Muscle layer of colon (tissue), 2 donors: ENCODE results near the gene TLN1.

Experiments used
- H3K27ac ChIP-seq: one replicate; pipeline ENCODE4 v1.7.0; 2013; ENCODE audit warnings: low read depth, mild to moderate bottlenecking, low read length, moderate library complexity
- H3K27me3 ChIP-seq, 2 donors: one replicate each; pipeline ENCODE4 v1.7.0; 2013; ENCODE audit warnings: low read length in 2 of 2, mild to moderate bottlenecking in 2 of 2; ENCODE audit not compliant: insufficient read depth in 2 of 2, control insufficient read depth in 1 of 2
- H3K36me3 ChIP-seq: one replicate; pipeline ENCODE4 v1.7.0; 2013; ENCODE audit warnings: mild to moderate bottlenecking, low read length; ENCODE audit not compliant: insufficient read depth
- H3K4me1 ChIP-seq: one replicate; pipeline ENCODE4 v1.7.0; 2013; ENCODE audit warnings: mild to moderate bottlenecking, low read length; ENCODE audit not compliant: insufficient read depth
- H3K4me3 ChIP-seq, 2 donors: one replicate each; pipeline ENCODE4 v1.7.0; 2013; ENCODE audit warnings: low read length in 2 of 2, low read depth in 1 of 2, mild to moderate bottlenecking in 1 of 2, moderate library complexity in 1 of 2
- H3K9ac ChIP-seq: one replicate; pipeline ENCODE4 v1.7.0; 2013; ENCODE audit warnings: low read length
- H3K9me3 ChIP-seq: one replicate; pipeline ENCODE4 v1.7.0; 2013; ENCODE audit warnings: mild to moderate bottlenecking, low read length
- donor health status: abdominal sarcoma.
- donor health status: Adenocarcinoma of cecum.

TLN1 gene

DNA sequence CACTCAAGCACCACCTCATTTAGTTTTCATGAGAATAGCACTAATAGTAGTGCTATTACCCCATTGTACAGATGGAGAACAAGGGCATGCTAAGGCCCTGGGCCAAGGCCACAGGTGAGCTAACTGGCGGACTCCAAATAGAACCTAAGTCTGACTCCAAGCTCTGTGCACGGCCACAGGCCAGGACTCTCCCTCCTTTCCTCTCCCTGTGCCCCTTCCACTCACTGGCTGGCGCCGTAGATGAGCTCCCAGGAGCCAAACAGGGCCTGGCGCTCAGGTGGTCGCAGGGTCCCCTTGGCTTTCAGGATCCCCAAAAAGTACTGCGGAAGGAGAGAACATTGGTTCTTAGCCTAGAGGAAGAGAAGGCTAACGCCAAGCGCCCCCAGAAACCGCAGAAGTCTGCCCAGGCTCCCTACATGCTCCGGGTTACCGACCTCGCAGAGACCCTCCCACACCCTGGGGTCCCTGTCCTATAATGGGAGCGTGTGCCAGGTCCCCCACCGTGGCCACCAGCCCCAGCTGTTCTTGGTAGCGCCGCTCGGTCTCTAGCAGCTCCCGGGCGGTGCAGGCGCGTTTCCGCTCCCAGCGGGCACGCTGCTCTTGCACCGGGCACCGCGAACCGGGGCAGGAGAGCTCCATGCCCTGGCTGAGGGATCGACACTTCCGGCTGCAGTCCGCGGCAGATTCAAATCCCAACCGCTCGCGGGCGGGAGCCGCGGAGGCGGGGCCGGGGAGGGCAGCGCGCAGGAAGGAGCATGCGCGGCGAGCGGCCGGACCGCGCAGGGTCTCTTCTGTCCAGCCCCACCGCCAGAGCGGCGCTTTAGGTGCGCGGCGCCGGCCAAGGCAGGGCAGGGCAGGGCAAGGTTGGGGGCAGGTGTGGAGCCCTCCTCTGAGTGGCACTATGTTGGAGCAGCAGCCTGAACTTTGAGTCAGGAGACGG is 67.2 kb downstream of the TLN1 start, which contains the start of gene ARHGEF39:
ARHGEF39 (minus strand) TSS at position 665 of the 940 bp plus-strand sequence; CDS start at position 639, 26 bp downstream.
- H3K36me3 ChIP-seq = peaks cover 17% of the 10 kb centered on the region
- H3K4me1 ChIP-seq = peaks cover 31% of the 10 kb centered on the region
- peak within 1 kb of the TSS; percentile 25 to 59 for H3K4me3 ChIP-seq
- no peaks in the 10 kb centered on the region for H3K9me3 ChIP-seq
- H3K9ac ChIP-seq = peak within 1 kb of the TSS; percentile 54
- no peaks in the 10 kb centered on the region for H3K27me3 ChIP-seq
- peak within 1 kb of the TSS; percentile 76 for H3K27ac ChIP-seq

DNA sequence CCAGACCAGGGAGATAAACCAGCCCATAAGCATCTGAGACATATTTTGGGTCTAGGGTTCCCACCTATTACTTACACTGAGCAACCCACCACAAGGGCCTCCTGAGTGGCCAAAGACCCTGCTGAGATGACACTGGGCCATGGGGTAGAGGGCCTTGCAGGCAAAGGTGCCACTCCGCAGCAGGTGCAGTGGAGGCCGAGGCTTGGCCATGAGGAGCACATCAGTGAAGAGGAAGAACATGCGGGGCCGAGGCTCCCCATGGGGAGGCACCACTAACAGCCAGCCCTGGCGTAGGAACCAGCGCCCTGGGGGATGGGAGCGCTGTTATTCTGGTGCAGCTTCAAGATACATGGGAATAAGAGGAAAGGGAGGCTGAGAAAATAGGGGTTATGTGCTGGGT is 69.6 kb downstream of the TLN1 start:
- Histone ChIP-seq H3K4me3 (no peak overlapping the region), H3K27me3 (no peaks in the 10 kb centered on the region), H3K4me1 (peaks cover 41% of the 10 kb centered on the region), H3K9me3 (no peaks in the 10 kb centered on the region), H3K36me3 (peaks cover 17% of the 10 kb centered on the region), H3K9ac (no peak overlapping the region), H3K27ac (peak overlapping the region; percentile 92)

DNA sequence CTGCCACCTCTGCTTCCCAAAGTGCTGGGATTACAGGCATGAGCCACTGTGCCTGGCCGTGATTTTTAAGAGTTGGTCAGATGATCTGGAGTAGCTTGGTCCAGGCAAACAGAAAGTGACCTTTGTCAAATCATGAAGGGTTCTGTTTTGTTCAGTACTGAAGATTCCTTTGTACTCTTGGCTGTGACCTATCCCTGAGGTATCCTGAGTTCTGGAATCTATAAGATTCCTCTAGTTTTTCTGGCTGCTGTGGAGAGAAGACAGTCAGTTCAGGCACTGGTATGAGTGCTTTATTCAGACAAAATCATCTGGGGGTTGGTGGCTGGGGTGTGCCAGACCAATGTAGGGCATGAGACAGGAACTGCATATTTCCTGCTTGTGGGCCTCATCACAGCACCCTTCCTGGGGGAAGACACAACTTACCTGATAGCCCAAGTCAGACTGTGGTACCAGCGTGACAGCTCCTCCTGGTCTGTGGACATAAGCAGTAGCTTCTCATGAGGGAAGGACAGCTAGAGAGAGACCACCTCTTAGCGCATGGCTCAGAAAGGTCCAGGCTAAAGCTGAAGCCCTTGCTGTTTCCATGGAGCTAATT is 70.1 kb downstream of the TLN1 start:
- Histone ChIP-seq H3K4me3 (no peak overlapping the region), H3K9ac (no peak overlapping the region), H3K27me3 (no peaks in the 10 kb centered on the region), H3K4me1 (peaks cover 41% of the 10 kb centered on the region), H3K9me3 (no peaks in the 10 kb centered on the region), H3K36me3 (peaks cover 17% of the 10 kb centered on the region), H3K27ac (peak overlapping the region; percentile 92)

DNA sequence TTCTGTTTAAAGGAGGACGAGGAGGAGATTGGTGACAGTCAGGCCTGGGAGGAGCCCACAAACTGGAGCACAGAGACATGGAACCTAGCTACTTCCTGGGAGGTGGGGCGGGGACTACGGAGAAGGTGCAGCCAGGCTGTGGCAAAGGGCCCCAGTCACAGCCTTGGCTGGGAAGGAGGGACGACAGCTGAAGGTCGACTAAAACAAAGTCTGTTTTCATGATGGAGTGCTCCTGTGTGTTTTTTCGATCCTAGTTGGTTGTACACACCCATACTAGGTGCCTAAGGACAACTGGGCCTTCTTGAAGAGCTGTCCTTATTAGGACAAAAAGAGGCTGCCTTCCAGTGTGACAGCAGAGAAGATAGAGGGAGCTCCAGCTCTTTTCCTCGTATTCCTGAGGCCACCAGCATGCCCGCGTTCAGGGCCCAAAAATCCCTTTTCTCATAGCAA is 71.0 kb downstream of the TLN1 start:
- peak overlapping the region; percentile 99 for H3K9ac ChIP-seq
- peaks cover 17% of the 10 kb centered on the region for H3K36me3 ChIP-seq
- H3K27ac ChIP-seq = peak overlapping the region; percentile 92
- H3K27me3 ChIP-seq = no peaks in the 10 kb centered on the region
- peak overlapping the region in 1 of 2 donors; percentile 92 for H3K4me3 ChIP-seq
- no peaks in the 10 kb centered on the region for H3K9me3 ChIP-seq
- H3K4me1 ChIP-seq = peaks cover 41% of the 10 kb centered on the region

GRCh38 chr9:35659340-35659739 is 72.7 kb downstream of the TLN1 start:
- Histone ChIP-seq H3K4me3 (peak overlapping the region; percentile 92 to 93), H3K4me1 (peaks cover 35% of the 10 kb centered on the region), H3K9ac (peak overlapping the region; percentile 99)

DNA sequence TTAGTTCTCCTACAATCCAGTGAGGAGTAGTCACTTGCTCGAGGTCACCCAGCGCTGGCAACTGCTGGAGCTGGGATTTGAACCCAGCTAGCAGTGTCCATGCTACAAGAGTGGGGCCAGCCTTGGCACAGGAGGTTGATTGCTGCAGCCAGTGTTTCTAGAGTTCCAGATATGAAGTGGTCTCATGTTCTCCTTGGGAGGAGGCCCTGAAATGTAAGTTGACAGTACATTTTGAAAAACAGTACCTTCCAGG is 73.1 kb downstream of the TLN1 start:
- H3K27me3 ChIP-seq = no peaks in the 10 kb centered on the region
- peak overlapping the region; percentile 92 for H3K27ac ChIP-seq
- peaks cover 33% of the 10 kb centered on the region for H3K4me1 ChIP-seq
- H3K9ac ChIP-seq = peak overlapping the region; percentile 99
- peaks cover 17% of the 10 kb centered on the region for H3K36me3 ChIP-seq
- H3K9me3 ChIP-seq = no peaks in the 10 kb centered on the region
- H3K4me3 ChIP-seq = peak overlapping the region; percentile 92 to 93

More at GRCh38 chr9:35659340-35659739, 72.7 kb downstream of the TLN1 start:
- H3K27me3 ChIP-seq = no peaks in the 10 kb centered on the region
- H3K9me3 ChIP-seq = no peaks in the 10 kb centered on the region
- H3K27ac ChIP-seq = peak overlapping the region; percentile 92
- H3K36me3 ChIP-seq = peaks cover 17% of the 10 kb centered on the region

DNA sequence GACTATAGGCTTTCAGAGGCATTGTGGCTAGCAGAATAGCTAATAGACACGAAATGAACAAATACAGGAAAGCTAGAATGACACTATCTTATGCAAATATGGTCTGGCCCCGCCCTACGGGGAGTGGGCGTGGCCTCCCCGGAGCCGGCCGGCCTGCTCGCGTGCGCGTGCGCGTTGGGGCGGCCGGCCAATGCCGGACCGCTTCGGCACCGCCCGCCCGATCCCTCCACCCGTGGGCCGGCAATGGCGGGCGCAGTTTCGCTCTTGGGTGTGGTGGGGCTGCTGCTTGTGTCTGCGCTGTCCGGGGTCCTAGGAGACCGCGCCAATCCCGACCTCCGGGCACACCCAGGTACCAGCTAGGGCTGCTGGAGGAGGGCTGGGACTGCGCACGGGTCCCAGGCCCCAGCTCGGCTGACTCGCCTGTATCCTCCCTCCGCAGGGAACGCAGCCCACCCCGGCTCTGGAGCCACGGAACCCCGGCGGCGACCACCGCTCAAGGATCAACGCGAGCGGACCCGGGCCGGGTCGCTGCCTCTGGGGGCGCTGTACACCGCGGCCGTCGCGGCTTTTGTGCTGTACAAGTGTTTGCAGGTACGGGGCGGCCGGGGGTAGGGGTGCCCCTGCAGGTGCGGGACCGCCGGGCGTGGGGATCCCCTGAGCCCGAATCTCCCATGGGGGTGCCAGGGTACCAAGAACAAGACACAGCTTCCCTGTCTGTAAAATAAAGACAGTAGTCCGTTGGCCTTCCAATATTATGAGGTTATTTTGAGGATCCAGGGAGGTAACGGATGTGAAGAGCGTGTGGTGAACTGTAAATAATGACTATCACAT is 73.6 kb downstream of the TLN1 start, which contains the start of gene CCDC107:
CCDC107 (plus strand) TSS at position 156 of the 831 bp plus-strand sequence; CDS start at position 244, 88 bp downstream.
- peak within 1 kb of the TSS; percentile 99 for H3K9ac ChIP-seq
- H3K27ac ChIP-seq = peak within 1 kb of the TSS; percentile 92
- no peaks in the 10 kb centered on the region for H3K9me3 ChIP-seq
- peaks cover 17% of the 10 kb centered on the region for H3K36me3 ChIP-seq
- H3K4me3 ChIP-seq = peak within 1 kb of the TSS; percentile 92 to 93
- peaks cover 33% of the 10 kb centered on the region for H3K4me1 ChIP-seq
- no peaks in the 10 kb centered on the region for H3K27me3 ChIP-seq

- Histone ChIP-seq H3K9ac (peak within 1 kb of the TSS; percentile 99), H3K36me3 (peaks cover 17% of the 10 kb centered on the region), H3K27ac (peak within 1 kb of the TSS; percentile 92), H3K4me3 (peak within 1 kb of the TSS; percentile 92 to 93), H3K9me3 (no peaks in the 10 kb centered on the region), H3K27me3 (no peaks in the 10 kb centered on the region), H3K4me1 (peaks cover 33% of the 10 kb centered on the region)
These were observed 74.4 kb downstream of the TLN1 start, which contains the start of gene RMRP for GRCh38 chr9:35657546-35658136. Gene RMRP (minus strand): TSS chr9:35658019.

DNA sequence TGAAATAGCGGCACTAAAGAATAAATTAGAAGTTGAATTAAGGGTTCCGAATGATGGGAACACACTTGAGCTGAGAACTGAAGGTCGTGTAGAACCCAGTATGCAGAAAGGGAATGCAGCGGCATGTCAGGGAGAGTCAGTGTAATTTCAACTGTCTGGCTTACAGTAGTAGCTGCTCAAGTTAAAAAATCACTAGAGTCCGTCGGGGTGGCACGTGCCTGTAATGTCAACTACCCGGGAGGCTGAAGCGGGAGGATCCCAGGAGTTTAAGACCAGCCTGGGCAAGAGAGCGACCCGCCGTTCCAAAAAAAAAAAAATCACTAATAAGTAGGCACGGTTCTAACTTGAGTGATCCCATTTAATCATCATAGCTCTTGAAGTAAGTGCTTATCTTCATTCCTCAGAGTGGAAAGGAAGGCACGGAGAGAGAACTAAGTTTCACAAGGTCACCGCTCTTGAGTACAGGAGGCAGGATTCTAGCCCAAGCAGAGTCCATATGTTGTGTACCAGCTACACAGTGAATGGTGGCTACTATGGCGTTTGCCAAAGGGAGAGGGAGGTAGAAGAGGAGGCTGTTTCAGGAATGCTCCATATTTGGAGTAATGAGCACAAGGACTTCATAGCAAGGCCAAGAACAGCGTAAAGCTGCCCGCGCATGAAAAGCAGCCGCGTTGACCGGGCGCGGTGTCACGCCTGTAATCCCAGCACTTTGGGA is 75.0 kb downstream of the TLN1 start:
- H3K4me1 ChIP-seq = peaks cover 27% of the 10 kb centered on the region

DNA sequence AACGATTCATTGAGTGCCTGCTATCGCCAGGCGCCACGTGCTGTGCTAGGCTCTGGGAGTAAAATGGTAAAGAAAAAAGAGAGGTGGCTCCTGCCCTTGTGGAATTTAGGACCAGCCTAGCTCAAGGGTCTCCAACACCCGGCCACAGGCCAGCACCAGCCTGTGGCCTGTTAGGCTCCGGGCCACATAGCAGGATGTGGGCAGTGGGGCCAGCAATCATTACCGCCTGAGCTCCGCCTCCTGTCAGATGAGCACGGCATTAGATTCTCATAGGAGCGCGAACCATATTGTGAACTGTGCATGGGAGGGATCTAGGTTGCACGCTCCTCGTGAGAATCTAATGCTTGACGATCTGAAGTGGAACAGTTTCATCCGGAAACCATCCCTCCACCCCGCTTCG is 75.6 kb downstream of the TLN1 start:
- H3K36me3 ChIP-seq = peaks cover 15% of the 10 kb centered on the region
- H3K27ac ChIP-seq = peak overlapping the region; percentile 92
- H3K9me3 ChIP-seq = no peaks in the 10 kb centered on the region
- no peak overlapping the region for H3K9ac ChIP-seq
- H3K4me3 ChIP-seq = no peak overlapping the region
- peaks cover 22% of the 10 kb centered on the region for H3K4me1 ChIP-seq
- no peaks in the 10 kb centered on the region for H3K27me3 ChIP-seq

More for the DNA sequence above, 75.0 kb downstream of the TLN1 start:
- H3K9me3 ChIP-seq = no peaks in the 10 kb centered on the region
- peak overlapping the region; percentile 50 for H3K9ac ChIP-seq
- peaks cover 17% of the 10 kb centered on the region for H3K36me3 ChIP-seq
- H3K27me3 ChIP-seq = no peaks in the 10 kb centered on the region
- peak overlapping the region; percentile 92 for H3K27ac ChIP-seq
- H3K4me3 ChIP-seq = peak overlapping the region; percentile 56 to 92
